HCEC 1CT (cell line): ENCODE data around the gene SSB.
"Not testable (repeated sequence)": the region's sequence is repeated elsewhere in the genome, so short reads cannot be mapped to it uniquely, and the experiment has no call there.

ENCODE experiments used
- DNase-seq: peaks from one replicate; pipeline ENCODE4 v3.0.0-alpha.2; 2017

SSB gene

GRCh38 chr2:169838743-169839489, 40.2 kb downstream of the SSB start:
- DNase-seq: no peak

GRCh38 chr2:169839954-169840746, 41.5 kb downstream of the SSB start:
- no peak for DNase-seq

- no peak for DNase-seq
These were observed 42.1 kb downstream of the SSB start for GRCh38 chr2:169840747-169841142.

GRCh38 chr2:169841625-169842024, 43.0 kb downstream of the SSB start:
- DNase-seq: not testable (repeated sequence)

- no peak for DNase-seq
These were observed 46.3 kb downstream of the SSB start for GRCh38 chr2:169845016-169845415.

GRCh38 chr2:169848959-169849693, 50.5 kb downstream of the SSB start:
- DNase-seq: not testable (repeated sequence)

GRCh38 chr2:169849710-169850109, 51.0 kb downstream of the SSB start:
- no peak for DNase-seq

GRCh38 chr2:169853041-169853668, 54.5 kb downstream of the SSB start:
- no peak for DNase-seq

GRCh38 chr2:169855281-169856258, 56.9 kb downstream of the SSB start:
- DNase-seq: not testable (repeated sequence)

- DNase-seq: no peak
These were observed 60.8 kb downstream of the SSB start for GRCh38 chr2:169859423-169859822.

GRCh38 chr2:169860149-169860548, 61.5 kb downstream of the SSB start:
- no peak for DNase-seq
